GM12878 (cell line): ENCODE results near the gene ZNF385D.

Experiments
- BRCA1 ChIP-seq: IDR thresholded peaks from 2 replicates; pipeline ENCODE4 v1.6.1; 2011; ENCODE audit warnings: low read depth, low read length, improper control_type of control experiment
- EZH2 ChIP-seq: IDR thresholded peaks from 2 replicates; pipeline ENCODE4 v1.6.1; 2012; ENCODE audit warnings: low read depth, mild to moderate bottlenecking, control low read depth, inconsistent platforms, low read length, borderline replicate concordance; ENCODE audit not compliant: control insufficient read depth
- HDAC6 ChIP-seq: fragments of 200-600 bp; sonication (generic); IDR thresholded peaks from one replicate; pipeline ENCODE4 v1.8.0; 2017; ENCODE audit warnings: antibody characterized with exemption; ENCODE audit not compliant: unreplicated experiment
- NRF1 ChIP-seq: conservative IDR thresholded peaks from 2 replicates; pipeline ENCODE4 v1.6.1; 2011; ENCODE audit warnings: mild to moderate bottlenecking, low read depth, low read length, improper control_type of control experiment
- TF ChIP-seq, protein P1 (sequence below): fragments of 450-650 bp; IDR thresholded peaks from 2 replicates; pipeline ENCODE4 v1.6.1; 2014; ENCODE audit warnings: mild to moderate bottlenecking
- TF ChIP-seq, protein P2 (sequence below): IDR thresholded peaks from 2 replicates; pipeline ENCODE4 v1.6.1; 2011; ENCODE audit warnings: borderline replicate concordance, low read depth, mild to moderate bottlenecking, moderate library complexity, mixed read lengths, low read length; ENCODE audit not compliant: insufficient read depth; ENCODE audit errors: extremely low read length

DNA sequence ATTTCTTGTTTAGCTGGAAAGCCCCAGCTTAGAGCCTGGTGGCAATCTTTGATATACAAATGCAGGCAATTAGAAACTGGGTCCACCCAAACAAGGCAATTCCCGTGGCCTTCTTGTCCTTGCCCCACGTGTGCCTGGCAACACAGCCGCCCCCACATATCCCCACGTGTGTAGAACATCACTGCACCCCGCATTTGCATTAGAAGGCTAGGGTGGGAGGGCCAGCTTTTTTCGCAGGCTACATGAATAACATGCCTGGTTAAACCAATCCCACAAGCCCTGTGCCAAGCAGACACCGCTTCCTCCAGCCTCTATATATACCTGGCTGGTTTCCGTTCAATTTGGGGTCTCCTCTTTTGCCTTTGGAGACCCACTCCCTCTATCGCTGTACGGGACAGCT is 250.2 kb downstream of the ZNF385D start:
- TF ChIP-seq BRCA1, result no peak
- TF ChIP-seq, protein P1, sequence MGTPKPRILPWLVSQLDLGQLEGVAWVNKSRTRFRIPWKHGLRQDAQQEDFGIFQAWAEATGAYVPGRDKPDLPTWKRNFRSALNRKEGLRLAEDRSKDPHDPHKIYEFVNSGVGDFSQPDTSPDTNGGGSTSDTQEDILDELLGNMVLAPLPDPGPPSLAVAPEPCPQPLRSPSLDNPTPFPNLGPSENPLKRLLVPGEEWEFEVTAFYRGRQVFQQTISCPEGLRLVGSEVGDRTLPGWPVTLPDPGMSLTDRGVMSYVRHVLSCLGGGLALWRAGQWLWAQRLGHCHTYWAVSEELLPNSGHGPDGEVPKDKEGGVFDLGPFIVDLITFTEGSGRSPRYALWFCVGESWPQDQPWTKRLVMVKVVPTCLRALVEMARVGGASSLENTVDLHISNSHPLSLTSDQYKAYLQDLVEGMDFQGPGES, result no peak
- TF ChIP-seq HDAC6, result no peak
- TF ChIP-seq EZH2, result no peak
- TF ChIP-seq, protein P2, sequence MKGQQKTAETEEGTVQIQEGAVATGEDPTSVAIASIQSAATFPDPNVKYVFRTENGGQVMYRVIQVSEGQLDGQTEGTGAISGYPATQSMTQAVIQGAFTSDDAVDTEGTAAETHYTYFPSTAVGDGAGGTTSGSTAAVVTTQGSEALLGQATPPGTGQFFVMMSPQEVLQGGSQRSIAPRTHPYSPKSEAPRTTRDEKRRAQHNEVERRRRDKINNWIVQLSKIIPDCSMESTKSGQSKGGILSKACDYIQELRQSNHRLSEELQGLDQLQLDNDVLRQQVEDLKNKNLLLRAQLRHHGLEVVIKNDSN, result no peak
- TF ChIP-seq NRF1, result no peak
